ENCODE measurements around the gene MRGPRE.

Gene MRGPRE

GRCh38 chr11:3217818-3218482 lies 14.3 kb downstream of the MRGPRE start:
- H3K4me3 ChIP-seq (ENCODE audit: low read length) = no peak overlapping the region
- DNase-seq (ENCODE audit: low read depth, low spot score) = no peak

DNA sequence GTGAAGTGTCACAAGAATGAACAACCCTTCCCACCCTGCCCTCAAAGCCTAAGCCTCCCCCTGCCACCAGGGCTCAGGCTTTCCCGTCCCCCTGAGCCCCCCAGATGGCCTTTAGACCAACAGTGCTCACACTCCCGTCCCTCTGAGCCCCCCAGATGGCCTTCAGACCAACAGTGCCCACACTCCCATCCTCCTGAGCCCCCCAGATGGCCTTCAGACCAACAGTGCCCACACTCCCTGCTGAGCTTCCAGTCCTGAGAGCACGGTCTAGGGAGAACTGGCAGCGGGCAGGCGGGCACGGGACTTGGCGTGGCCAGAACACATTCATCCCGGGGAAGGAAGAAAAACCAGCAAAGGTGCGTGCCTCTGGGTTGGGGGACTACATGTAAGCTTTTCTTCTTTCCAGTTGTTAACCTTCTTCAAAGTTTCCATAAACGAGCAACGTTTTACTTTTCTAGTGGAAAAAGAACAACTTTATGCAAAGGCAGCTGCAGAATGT lies 16.1 kb downstream of the MRGPRE start:
- H3K4me3 ChIP-seq (ENCODE audit: low read length) = no peak overlapping the region
- no peak for DNase-seq (ENCODE audit: low read depth, low spot score)

- no peak for DNase-seq (ENCODE audit: low read depth, low spot score)
- no peak overlapping the region for H3K4me3 ChIP-seq (ENCODE audit: low read length)
Observed at GRCh38 chr11:3215346-3216026, 16.7 kb downstream of the MRGPRE start.

GRCh38 chr11:3214420-3214699 lies 17.9 kb downstream of the MRGPRE start:
- no peak overlapping the region for H3K4me3 ChIP-seq (ENCODE audit: low read length)
- no peak for DNase-seq (ENCODE audit: low read depth, low spot score)

- no peak overlapping the region for H3K4me3 ChIP-seq (ENCODE audit: low read length)
- DNase-seq (ENCODE audit: low read depth, low spot score) = no peak
Observed at GRCh38 chr11:3213659-3214419, 18.4 kb downstream of the MRGPRE start.

GRCh38 chr11:3208272-3208671 lies 23.9 kb downstream of the MRGPRE start:
- DNase-seq (ENCODE audit: low read depth, low spot score) = no peak
- H3K4me3 ChIP-seq (ENCODE audit: low read length) = no peak overlapping the region

- no peak for DNase-seq (ENCODE audit: low read depth, low spot score)
- no peak overlapping the region for H3K4me3 ChIP-seq (ENCODE audit: low read length)
Observed at GRCh38 chr11:3207526-3208189, 24.6 kb downstream of the MRGPRE start.

DNA sequence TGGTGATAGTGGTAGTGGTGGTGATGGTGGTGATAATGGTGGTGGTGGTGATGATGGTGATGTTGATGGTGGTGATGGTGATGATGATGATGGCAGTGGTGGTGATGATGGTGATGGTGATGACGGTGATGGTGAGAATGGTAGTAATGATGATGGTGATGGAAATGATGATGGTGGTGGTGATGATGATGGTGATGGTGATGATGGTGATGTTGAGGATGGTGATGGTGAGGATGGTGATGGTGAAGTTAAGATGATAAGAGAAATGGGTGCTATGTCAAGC lies 25.4 kb downstream of the MRGPRE start:
- DNase-seq (ENCODE audit: low read depth, low spot score) = no peak
- no peak overlapping the region for H3K4me3 ChIP-seq (ENCODE audit: low read length)

- no peak overlapping the region for H3K4me3 ChIP-seq (ENCODE audit: low read length)
- DNase-seq (ENCODE audit: low read depth, low spot score) = no peak
Observed at GRCh38 chr11:3206156-3206921, 25.9 kb downstream of the MRGPRE start.

DNA sequence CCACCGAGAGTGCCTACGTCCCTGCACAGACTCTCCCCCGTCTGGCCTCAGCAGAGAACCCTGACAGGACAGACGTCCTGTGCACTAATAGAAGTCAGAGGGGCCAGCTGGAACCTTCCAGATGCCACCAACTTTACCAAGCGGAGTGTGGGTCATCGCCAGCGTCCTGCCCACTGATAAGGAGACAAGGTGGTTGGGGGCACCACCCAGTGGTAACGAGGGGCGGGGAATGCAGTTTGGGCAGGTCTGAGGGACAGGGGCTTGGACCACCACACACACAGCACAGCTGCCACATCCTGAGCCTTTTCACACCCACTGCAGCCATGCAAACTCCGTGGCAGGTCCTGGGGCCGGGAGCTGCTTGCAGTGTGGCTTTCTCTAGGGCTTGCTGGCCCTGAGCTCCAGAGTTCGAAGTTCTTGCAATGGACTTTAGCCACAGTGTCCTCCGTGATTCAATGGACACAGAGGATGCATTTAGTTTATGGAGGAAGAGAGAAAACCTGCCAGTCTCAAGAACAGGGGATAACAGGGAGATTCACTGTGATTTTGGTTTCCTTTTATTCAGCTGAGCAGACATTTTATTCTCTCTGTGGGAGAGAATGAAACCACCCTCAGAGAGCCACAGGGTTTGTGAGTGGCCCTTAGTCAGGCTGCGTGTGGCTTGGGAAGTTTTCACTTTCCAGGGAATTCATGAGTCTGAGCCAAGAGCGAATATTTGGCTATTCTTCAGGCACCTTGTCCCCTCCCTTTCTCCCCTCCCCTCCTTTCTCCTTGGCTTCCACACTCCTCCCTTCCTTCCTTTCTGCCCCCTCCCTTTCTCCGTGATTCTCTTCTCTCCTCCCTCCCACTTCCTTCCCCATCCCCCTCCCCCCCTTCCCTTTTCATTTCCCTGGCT lies 26.7 kb downstream of the MRGPRE start:
- no peak overlapping the region for H3K4me3 ChIP-seq (ENCODE audit: low read length)
- no peak for DNase-seq (ENCODE audit: low read depth, low spot score)

DNA sequence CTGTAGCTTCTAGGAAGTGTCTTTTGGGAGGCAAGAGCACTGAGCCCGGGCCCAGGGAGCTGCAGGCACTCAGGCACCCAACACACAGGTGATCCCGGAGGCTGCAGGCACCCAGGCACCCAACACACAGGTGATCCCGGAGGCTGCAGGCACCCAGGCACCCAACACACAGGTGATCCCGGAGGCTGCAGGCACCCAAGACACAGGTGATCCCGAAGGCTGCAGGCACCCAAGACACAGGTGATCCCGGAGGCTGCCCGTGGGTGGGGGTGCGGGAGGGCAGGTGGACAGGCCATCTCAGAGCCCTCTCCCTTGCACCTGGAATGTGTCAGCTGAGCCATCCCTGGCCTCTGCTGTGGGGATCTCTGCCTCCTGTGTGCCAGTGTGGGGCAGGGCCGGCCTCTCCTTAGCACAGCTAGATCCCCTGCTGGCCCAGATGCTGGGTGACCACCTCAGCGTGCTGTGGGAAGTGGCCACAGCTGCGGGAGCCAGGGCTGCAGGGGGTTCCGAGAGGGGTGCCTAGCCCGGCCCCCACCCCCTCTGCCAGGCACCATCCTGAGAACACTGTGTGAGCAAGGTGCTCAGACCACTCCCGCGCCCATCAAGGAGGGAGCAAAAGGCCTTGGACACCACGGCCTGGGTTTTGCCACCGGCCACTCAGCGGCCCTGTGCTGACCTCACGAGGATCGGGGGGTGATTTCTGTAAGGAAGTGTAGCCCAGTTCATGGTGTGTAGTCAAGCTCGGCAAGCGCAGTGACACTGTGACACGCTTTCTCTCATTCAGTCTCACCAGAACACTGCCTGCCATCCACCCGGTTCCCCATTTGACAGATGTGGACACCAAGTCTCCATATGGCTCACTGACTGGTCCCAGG lies 27.8 kb downstream of the MRGPRE start:
- no peak for DNase-seq (ENCODE audit: low read depth, low spot score)
- H3K4me3 ChIP-seq (ENCODE audit: low read length) = no peak overlapping the region

DNA sequence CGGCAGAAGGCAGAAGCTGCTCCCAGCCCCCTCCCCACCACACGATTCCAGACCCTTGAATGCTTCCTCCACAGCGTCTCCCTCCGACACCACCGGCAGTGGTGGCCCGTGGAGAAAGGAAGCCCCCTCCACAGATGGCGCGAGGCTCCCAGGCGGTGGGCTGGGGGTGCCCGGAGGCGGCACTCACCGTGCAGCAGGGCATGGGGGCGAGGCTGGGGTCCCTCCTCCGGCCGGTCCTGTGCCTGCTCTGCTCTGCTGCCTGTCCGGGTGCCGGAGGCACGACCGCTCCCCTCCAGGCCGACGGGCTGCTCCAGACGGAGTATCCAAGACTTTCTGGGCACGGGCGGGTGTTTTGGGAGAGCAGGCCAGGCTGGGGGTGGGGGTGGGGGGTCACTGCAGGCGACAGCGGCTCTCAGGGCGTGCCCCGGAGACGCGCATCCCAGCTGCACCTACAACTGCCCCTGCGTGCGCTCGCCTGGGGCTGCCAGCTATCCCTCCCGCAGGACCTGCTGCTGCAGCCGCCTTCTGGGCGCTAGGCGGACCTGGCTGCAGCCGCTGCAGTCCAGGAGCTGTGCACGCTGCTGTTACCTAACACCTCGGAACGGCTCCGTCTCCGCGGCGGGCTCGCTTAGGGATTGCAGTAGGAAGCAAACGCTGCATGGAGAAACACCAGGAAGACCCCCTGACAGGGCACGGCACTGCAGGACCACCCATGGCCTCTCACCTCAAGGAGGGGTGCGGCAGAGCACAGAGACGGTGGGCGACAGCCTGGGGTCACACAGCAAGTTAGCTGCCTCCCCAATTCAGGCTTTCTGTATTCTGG lies 28.8 kb downstream of the MRGPRE start:
- no peak for DNase-seq (ENCODE audit: low read depth, low spot score)
- no peak overlapping the region for H3K4me3 ChIP-seq (ENCODE audit: low read length)

- DNase-seq (ENCODE audit: low read depth, low spot score) = peak; percentile 94
Observed at GRCh38 chr11:3202759-3203158, 29.5 kb downstream of the MRGPRE start.

DNA sequence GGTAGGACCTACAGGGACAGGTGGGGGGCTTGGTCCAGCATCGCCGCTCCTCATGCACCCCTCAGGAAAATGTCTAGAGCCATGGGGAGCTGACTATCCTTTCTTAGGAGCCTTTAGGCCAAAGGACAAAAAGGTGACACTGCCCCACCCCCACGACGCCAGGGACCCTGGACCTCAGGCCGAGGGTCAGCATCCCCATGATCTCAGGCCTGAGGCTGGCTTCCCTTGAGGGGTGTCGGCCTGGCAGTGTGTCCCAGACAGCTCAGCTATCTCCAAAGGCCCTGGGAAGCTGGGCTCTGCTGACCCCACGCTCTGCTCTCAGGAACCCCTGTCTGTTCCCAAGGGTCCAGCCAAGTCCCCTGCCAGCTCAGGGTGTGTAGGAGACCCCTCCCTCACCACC lies 29.9 kb downstream of the MRGPRE start:
- peak overlapping the region; percentile 28 for H3K4me3 ChIP-seq (ENCODE audit: low read length)

More at GRCh38 chr11:3202759-3203158, 29.5 kb downstream of the MRGPRE start:
- peak overlapping the region; percentile 28; the same call in 1 of the 2 replicates for H3K4me3 ChIP-seq (ENCODE audit: low read length)

GRCh38 chr11:3201677-3202181 lies 30.5 kb downstream of the MRGPRE start:
- DNase-seq (ENCODE audit: low read depth, low spot score) = no peak
- H3K4me3 ChIP-seq (ENCODE audit: low read length) = no peak overlapping the region

More for the DNA sequence above, 29.9 kb downstream of the MRGPRE start:
- no peak for DNase-seq (ENCODE audit: low read depth, low spot score)

DNA sequence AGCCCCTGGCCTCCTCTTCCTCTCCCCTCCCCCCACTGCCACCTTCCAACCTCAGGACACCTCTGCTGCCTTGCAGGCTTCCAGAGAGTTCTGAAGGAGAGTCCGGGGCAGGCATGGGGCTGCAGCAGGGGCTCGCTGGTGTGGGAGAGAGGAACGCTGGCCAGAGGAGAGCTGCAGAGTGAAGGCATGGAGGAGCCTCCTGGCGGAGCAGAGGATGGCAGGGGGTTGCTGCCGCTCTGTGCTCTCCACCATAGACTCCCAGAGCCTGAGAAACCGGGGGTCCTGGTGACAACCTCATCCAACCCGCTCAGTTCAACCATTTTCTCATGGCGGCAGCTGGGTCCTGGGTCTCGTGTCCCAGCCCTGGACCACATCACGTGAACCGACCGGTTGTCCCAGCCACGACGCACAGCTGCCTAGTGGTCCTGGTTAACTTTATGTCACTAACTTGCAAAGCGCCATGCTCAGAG lies 31.1 kb downstream of the MRGPRE start:
- no peak overlapping the region for H3K4me3 ChIP-seq (ENCODE audit: low read length)
- DNase-seq (ENCODE audit: low read depth, low spot score) = no peak
